Neural progenitor cell (in vitro differentiated cells): ENCODE measurements around the gene ELOVL6.
"Not testable (repeated sequence)": the region's sequence is repeated elsewhere in the genome, so short reads cannot be mapped to it uniquely, and the experiment has no call there.

Experiments used
- CTCF ChIP-seq: fragments of 200-600 bp; sonication (generic); IDR thresholded peaks from 2 replicates; pipeline ENCODE4 v1.5.1; 2017; ENCODE audit warnings: antibody characterized with exemption, mild to moderate bottlenecking
- EZH2 ChIP-seq: fragments of 200-600 bp; sonication (generic); IDR thresholded peaks from 2 replicates; pipeline ENCODE4 v1.6.1; 2017; ENCODE audit warnings: antibody characterized with exemption, mild to moderate bottlenecking, moderate library complexity

DNA sequence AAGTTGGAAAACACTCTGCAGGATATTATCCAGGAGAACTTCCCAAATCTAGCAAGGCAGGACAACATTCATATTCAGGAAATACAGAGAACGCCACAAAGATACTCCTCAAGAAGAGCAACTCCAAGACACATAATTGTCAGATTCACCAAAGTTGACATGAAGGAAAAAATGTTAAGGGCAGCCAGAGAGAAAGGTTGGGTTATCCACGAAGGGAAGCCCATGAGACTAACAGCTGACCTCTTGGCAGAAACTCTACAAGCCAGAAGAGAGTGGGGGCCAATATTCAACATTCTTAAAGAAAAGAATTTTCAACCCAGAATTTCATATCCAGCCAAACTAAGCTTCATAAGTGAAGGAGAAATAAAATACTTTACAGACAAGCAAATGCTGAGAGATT is 120.3 kb downstream of the ELOVL6 start:
- not testable (repeated sequence) for TF ChIP-seq CTCF, EZH2
